ENCODE measurements around the gene HNRNPM.

DNA sequence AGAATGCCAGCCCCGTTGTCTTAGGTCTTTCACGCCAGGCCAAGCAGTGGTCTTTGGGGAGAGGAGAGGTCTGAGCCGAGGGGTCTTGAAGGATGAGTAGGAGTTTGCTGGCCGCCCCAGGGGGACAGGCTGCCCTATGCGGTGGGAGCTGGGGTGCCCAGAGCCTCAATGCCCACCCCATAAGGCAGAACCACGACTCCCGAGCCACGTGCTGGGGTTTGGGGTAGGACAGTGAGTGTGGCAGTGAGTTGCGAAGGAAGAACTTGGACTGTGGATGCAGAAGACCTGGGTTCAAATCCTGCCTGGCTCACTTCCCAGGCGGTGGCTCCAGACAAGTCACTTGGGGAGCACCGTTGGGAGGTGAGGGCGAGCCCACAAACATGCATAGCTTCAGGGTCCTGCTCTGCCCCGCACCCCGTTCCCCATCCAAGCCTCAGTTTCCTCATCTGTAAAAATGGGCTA is 49.1 kb upstream of the HNRNPM start:
- TF ChIP-seq, protein P1, sequence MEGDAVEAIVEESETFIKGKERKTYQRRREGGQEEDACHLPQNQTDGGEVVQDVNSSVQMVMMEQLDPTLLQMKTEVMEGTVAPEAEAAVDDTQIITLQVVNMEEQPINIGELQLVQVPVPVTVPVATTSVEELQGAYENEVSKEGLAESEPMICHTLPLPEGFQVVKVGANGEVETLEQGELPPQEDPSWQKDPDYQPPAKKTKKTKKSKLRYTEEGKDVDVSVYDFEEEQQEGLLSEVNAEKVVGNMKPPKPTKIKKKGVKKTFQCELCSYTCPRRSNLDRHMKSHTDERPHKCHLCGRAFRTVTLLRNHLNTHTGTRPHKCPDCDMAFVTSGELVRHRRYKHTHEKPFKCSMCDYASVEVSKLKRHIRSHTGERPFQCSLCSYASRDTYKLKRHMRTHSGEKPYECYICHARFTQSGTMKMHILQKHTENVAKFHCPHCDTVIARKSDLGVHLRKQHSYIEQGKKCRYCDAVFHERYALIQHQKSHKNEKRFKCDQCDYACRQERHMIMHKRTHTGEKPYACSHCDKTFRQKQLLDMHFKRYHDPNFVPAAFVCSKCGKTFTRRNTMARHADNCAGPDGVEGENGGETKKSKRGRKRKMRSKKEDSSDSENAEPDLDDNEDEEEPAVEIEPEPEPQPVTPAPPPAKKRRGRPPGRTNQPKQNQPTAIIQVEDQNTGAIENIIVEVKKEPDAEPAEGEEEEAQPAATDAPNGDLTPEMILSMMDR (IDR thresholded peaks at IDR 0.05) = no peak
- TF ChIP-seq POLR2A (IDR thresholded peaks at IDR 0.05) = no peak
